Cardiac muscle cell (in vitro differentiated cells and primary cell): Measurements from ENCODE around the gene DEFB119. TPM values are rescaled to one million over a fixed set of nuclear protein-coding genes. Genes with fewer than 3 reads are reported as not detected.
"Not testable (repeated sequence)": the region's sequence is repeated elsewhere in the genome, so short reads cannot be mapped to it uniquely, and the experiment has no call there.

Experiments
- DNase-seq, 2 donors: peaks; one replicate each; pipeline versions ENCODE4 v3.0.0 to v3.0.0-alpha.2; 2010 to 2017; ENCODE audit warnings: low read depth in 1 of 2, low spot score in 1 of 2
- H3K27ac ChIP-seq: fragments of 200-600 bp; sonication (generic); 2 replicates; pipeline ENCODE4 v1.5.1; 2016
- H3K27me3 ChIP-seq: fragments of 200-600 bp; sonication (generic); 2 replicates; pipeline ENCODE4 v1.6.0; 2016; ENCODE audit warnings: control low read depth
- H3K36me3 ChIP-seq: fragments of 200-600 bp; sonication (generic); 2 replicates; pipeline ENCODE4 v1.5.1; 2016; ENCODE audit warnings: control low read depth
- H3K4me1 ChIP-seq: fragments of 200-600 bp; sonication (generic); 2 replicates; pipeline ENCODE4 v1.8.1; 2017; ENCODE audit warnings: low read depth, mild to moderate bottlenecking, mixed run types
- H3K4me3 ChIP-seq: fragments of 200-600 bp; sonication (generic); 2 replicates; pipeline ENCODE4 v1.5.1; 2016; ENCODE audit warnings: mild to moderate bottlenecking
- H3K9me3 ChIP-seq: fragments of 200-600 bp; sonication (generic); 2 replicates; pipeline ENCODE4 v1.5.1; 2017; ENCODE audit warnings: low read depth, mild to moderate bottlenecking, control low read depth
- polyA plus RNA-seq: library from polyadenylated mRNA; unstranded; fragments of >200 nt; fragmentation: Nextera tagmentation; extraction: Ambion mirVana; gene quantifications from 2 replicates; pipeline ENCODE4 v1.2.1, GENCODE V29; 2016
- total RNA-seq: library from RNA; depleted of rRNA; stranded (reverse); fragments of >200 nt; gene quantifications from 2 replicates; pipeline ENCODE4 v1.2.3, GENCODE V29; 2016
- TF ChIP-seq, protein P1 (sequence below): IDR thresholded peaks from 2 replicates; pipeline ENCODE4 v1.5.1; 2012; ENCODE audit warnings: low read depth, mild to moderate bottlenecking, low read length

The DEFB119 gene, protein sequence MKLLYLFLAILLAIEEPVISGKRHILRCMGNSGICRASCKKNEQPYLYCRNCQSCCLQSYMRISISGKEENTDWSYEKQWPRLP
- total RNA-seq (not detected in 2 replicates), polyA plus RNA-seq (not detected in 2 replicates)

DNA sequence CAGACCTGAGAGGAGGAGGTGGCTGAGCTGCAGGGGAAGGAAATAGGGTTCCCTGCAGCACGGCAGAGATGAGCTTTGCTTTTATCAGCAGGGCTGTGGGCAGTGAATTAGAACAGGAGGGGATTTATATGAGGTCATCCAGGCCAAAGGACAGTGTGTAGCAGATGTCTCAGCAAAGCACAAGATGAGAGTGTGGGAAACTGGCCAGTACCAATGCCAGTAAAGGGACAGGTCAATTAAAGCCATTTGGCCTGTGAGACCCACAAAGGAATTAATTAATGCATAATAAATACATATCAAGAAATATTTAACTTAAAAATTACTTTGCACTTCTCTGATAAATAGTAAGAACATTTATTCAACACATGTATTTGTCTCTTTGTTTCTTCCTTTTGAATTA is at the start of gene DEFB119:
TSS of gene DEFB119 (minus strand) at position 101 of the 400 bp plus-strand sequence. CDS start 107 bp downstream, outside the sequence.
- TF ChIP-seq, protein P1, sequence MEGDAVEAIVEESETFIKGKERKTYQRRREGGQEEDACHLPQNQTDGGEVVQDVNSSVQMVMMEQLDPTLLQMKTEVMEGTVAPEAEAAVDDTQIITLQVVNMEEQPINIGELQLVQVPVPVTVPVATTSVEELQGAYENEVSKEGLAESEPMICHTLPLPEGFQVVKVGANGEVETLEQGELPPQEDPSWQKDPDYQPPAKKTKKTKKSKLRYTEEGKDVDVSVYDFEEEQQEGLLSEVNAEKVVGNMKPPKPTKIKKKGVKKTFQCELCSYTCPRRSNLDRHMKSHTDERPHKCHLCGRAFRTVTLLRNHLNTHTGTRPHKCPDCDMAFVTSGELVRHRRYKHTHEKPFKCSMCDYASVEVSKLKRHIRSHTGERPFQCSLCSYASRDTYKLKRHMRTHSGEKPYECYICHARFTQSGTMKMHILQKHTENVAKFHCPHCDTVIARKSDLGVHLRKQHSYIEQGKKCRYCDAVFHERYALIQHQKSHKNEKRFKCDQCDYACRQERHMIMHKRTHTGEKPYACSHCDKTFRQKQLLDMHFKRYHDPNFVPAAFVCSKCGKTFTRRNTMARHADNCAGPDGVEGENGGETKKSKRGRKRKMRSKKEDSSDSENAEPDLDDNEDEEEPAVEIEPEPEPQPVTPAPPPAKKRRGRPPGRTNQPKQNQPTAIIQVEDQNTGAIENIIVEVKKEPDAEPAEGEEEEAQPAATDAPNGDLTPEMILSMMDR = no peak
- Histone ChIP-seq H3K4me1 (no peaks in the 10 kb centered on the region), H3K27me3 (no peaks in the 10 kb centered on the region), H3K36me3 (no peaks in the 10 kb centered on the region), H3K9me3 (no peaks in the 10 kb centered on the region), H3K27ac (no peak within 1 kb of the TSS), H3K4me3 (no peak within 1 kb of the TSS)
- no peak for DNase-seq

DNA sequence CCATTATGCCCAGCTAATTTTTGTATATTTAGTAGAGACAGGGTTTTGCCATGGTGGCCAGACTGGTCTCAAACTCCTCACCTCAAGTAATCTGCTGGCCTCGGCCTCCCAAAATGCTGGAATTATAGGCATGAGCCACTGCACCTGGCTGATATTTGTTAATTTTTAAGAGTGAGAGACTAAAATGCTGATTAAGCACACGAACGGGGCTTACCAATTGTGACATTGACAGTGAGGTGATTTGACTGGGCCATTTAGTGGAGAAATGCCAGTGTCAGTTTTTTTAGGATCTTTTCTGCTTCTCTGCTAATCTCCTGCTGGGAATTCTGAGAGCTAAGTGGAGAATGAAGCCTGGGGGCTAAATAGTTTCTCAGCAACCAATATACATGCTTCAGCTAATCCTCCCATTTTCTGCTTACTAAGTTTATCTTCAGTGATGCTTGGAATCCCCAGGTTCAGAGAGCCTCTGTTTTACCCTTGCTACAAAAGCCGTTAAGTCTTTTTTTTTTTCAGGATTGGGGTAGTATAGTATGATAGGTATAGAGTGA is 40.3 kb upstream of the DEFB119 start:
- DNase-seq = no peak
- H3K36me3 ChIP-seq = no peaks in the 10 kb centered on the region
- no peaks in the 10 kb centered on the region for H3K4me1 ChIP-seq
- H3K27me3 ChIP-seq = no peaks in the 10 kb centered on the region
- H3K27ac ChIP-seq = no peak overlapping the region
- H3K4me3 ChIP-seq = no peak overlapping the region
- no peaks in the 10 kb centered on the region for H3K9me3 ChIP-seq
- TF ChIP-seq, protein P1 = no peak

DNA sequence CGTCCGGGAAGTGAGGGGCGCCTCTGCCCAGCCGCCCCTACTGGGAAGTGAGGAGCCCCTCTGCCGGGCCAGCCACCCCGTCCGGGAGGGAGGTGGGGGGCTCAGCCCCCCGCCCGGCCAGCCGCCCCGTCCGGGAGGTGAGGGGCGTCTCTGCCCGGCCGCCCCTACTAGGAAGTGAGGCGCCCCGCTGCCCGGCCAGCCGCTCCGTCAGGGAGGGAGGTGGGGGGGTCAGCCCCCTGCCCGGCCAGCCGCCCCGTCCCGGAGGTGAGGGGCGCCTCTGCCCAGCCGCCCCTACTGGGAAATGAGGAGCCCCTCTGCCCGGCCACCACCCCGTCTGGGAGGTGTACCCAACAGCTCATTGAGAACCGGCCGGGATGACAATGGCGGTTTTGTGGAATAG is 37.2 kb upstream of the DEFB119 start:
- not testable (repeated sequence) for H3K36me3 ChIP-seq, H3K27ac ChIP-seq, H3K9me3 ChIP-seq, H3K27me3 ChIP-seq, H3K4me3 ChIP-seq, H3K4me1 ChIP-seq, DNase-seq

DNA sequence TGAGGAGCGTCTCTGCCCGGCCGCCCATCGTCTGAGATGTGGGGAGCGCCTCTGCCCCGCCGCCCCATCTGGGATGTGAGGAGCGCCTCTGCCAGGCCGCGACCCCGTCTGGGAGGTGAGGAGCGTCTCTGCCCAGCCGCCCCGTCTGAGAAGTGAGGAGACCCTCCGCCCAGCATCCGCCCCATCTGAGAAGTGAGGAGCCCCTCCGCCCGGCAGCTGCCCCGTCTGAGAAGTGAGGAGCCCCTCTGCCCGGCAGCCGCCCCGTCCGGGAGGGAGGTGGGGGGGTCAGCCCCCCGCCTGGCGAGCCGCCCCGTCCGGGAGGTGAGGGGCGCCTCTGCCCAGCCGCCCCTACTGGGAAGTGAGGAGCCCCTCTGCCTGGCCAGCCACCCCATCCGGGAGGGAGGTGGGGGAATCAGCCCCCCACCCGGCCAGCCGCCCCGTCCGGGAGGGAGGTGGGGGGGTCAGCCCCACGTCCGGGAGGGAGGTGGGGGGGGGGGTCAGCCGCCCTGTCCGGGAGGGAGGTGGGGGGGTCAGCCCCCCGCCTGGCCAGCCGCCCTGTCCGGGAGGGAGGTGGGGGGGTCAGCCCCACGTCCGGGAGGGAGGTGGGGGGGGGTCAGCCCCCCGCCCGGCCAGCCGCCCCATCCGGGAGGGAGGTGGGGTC is 36.6 kb upstream of the DEFB119 start:
- not testable (repeated sequence) for H3K4me1 ChIP-seq, H3K36me3 ChIP-seq, DNase-seq, H3K9me3 ChIP-seq, H3K4me3 ChIP-seq, H3K27ac ChIP-seq, H3K27me3 ChIP-seq

DNA sequence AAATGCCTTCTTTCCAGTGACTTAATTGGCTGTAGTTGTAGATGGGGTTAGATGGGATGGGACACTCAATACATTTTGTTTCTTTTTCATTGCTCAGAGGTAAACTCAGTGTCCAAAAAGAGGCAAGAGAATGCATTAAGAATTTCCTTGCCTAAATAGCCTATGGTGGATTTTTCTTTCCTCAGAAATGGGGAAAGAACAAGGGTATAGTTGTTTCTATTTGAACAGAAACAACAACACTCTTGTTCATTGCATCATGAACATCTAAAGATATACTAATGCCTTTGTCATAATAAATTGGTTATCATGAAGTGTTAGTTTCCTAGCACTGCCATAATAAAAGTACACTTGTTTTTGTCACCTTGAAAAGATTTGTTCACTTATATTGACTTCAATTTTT is 35.4 kb upstream of the DEFB119 start:
- TF ChIP-seq, protein P1 = no peak
- no peak overlapping the region for H3K27ac ChIP-seq
- no peak for DNase-seq
- no peaks in the 10 kb centered on the region for H3K36me3 ChIP-seq
- H3K4me3 ChIP-seq = no peak overlapping the region
- H3K4me1 ChIP-seq = no peaks in the 10 kb centered on the region
- H3K9me3 ChIP-seq = no peaks in the 10 kb centered on the region
- no peaks in the 10 kb centered on the region for H3K27me3 ChIP-seq

DNA sequence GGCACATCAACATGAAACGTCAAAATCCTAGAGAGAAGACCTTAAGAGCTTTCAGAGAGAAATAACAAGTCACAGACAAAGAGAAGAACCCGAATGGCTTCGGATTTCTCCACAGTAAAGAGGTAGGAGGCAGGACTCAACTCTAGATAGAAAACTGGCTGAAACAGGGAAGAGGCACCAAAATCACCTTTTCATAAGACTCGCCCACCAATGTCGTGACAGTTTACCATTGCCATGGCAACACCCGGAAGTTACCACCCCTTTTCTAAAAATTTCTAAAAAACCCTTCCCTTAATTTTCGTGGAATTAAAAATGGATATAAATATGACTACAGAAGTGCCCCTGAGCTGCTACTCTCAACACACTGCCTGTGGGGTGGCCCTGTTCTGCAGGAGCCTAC is 27.9 kb upstream of the DEFB119 start:
- Histone ChIP-seq H3K36me3 (no peaks in the 10 kb centered on the region), H3K4me3 (no peak overlapping the region), H3K27ac (no peak overlapping the region), H3K9me3 (no peaks in the 10 kb centered on the region), H3K4me1 (no peaks in the 10 kb centered on the region), H3K27me3 (no peaks in the 10 kb centered on the region)
- TF ChIP-seq, protein P1 = no peak
- no peak for DNase-seq
